ENCODE data around the gene IGFBP2. TPM values are rescaled to one million over a fixed set of nuclear protein-coding genes. Genes with fewer than 3 reads are reported as not detected.

IGFBP2 gene
- total RNA-seq, 4 donors from 2014 or later, result 8.7 to 69.5 (median 28.2) TPM

- intact Hi-C loops (cut with DNase I; ENCODE audit: low total_unique reads), result no loop called here
- DNase-seq (ENCODE audit: low spot score in 2 of 2), result no peak
- 78 to 83% methylated on average over 7 of the region's 7 CpGs for WGBS, 2 donors
- H3K4me3 ChIP-seq (ENCODE audit: low read depth, poor library complexity, severe bottlenecking), result no peak overlapping the region
- TF ChIP-seq POLR2A (IDR thresholded peaks at IDR 0.05), result no peak
- no peak for TF ChIP-seq CTCF (IDR thresholded peaks at IDR 0.05)
Observed at GRCh38 chr2:216657980-216658379, 24.8 kb downstream of the IGFBP2 start.

- DNase-seq (ENCODE audit: low spot score in 2 of 2), result no peak
- H3K4me3 ChIP-seq (ENCODE audit: low read depth, poor library complexity, severe bottlenecking), result no peak overlapping the region
- TF ChIP-seq POLR2A (IDR thresholded peaks at IDR 0.05) (no peak), CTCF (IDR thresholded peaks at IDR 0.05) (no peak)
- 58 to 68% methylated on average over 6 of the region's 6 CpGs for WGBS, 2 donors
- intact Hi-C loops (cut with DNase I; ENCODE audit: low total_unique reads), result no loop called here
Observed at GRCh38 chr2:216658757-216659156, 25.5 kb downstream of the IGFBP2 start.

- 62 to 66% methylated on average over 6 of the region's 6 CpGs for WGBS, 2 donors
- TF ChIP-seq POLR2A (IDR thresholded peaks at IDR 0.05) (no peak), CTCF (IDR thresholded peaks at IDR 0.05) (no peak)
- intact Hi-C loops (cut with DNase I; ENCODE audit: low total_unique reads), result no loop called here
- H3K4me3 ChIP-seq (ENCODE audit: low read depth, poor library complexity, severe bottlenecking), result no peak overlapping the region
- no peak for DNase-seq (ENCODE audit: low spot score in 2 of 2)
Observed at GRCh38 chr2:216659276-216659675, 26.1 kb downstream of the IGFBP2 start.

- no peak for TF ChIP-seq CTCF (IDR thresholded peaks at IDR 0.05)
- no peak for TF ChIP-seq POLR2A (IDR thresholded peaks at IDR 0.05)
- WGBS, 2 donors, result 94 to 95% methylated on average over 10 of the region's 10 CpGs
- H3K4me3 ChIP-seq (ENCODE audit: low read depth, poor library complexity, severe bottlenecking), result no peak overlapping the region
- intact Hi-C loops (cut with DNase I; ENCODE audit: low total_unique reads), result no loop called here
- no peak for DNase-seq (ENCODE audit: low spot score in 2 of 2)
Observed at GRCh38 chr2:216660496-216660895, 27.3 kb downstream of the IGFBP2 start.

GRCh38 chr2:216661051-216661450 lies 27.8 kb downstream of the IGFBP2 start:
- WGBS, 2 donors, result 99 to 100% methylated on average over 5 of the region's 5 CpGs
- intact Hi-C loops (cut with DNase I; ENCODE audit: low total_unique reads), result no loop called here
- DNase-seq (ENCODE audit: low spot score in 2 of 2), result no peak
- TF ChIP-seq CTCF (IDR thresholded peaks at IDR 0.05), result no peak
- no peak for TF ChIP-seq POLR2A (IDR thresholded peaks at IDR 0.05)
- H3K4me3 ChIP-seq (ENCODE audit: low read depth, poor library complexity, severe bottlenecking), result no peak overlapping the region

- 87 to 93% methylated on average over 17 to 20 of the region's 20 CpGs for WGBS, 2 donors
- intact Hi-C loops (cut with DNase I; ENCODE audit: low total_unique reads), result no loop called here
- no peak overlapping the region for H3K4me3 ChIP-seq (ENCODE audit: low read depth, poor library complexity, severe bottlenecking)
- no peak for DNase-seq (ENCODE audit: low spot score in 2 of 2)
- TF ChIP-seq CTCF (IDR thresholded peaks at IDR 0.05) (no peak), POLR2A (IDR thresholded peaks at IDR 0.05) (no peak)
Observed at GRCh38 chr2:216661639-216662375, 28.6 kb downstream of the IGFBP2 start.
